LNCAP (cell line): ENCODE results near the gene DDX51.

Experiments
- CTCF ChIP-seq: fragments of 450-650 bp; IDR thresholded peaks from 2 replicates; pipeline ENCODE4 v1.5.1; 2017; ENCODE audit warnings: mild to moderate bottlenecking

Gene DDX51

GRCh38 chr12:132152411-132152821 is 8.3 kb upstream of the DDX51 start:
- no peak for TF ChIP-seq CTCF

GRCh38 chr12:132151766-132152410 is 7.8 kb upstream of the DDX51 start:
- no peak for TF ChIP-seq CTCF

GRCh38 chr12:132151145-132151765 is 7.1 kb upstream of the DDX51 start:
- TF ChIP-seq CTCF: no peak

- TF ChIP-seq CTCF: no peak
These were observed 6.6 kb upstream of the DDX51 start for GRCh38 chr12:132150780-132151144.

GRCh38 chr12:132148368-132149045 is 4.4 kb upstream of the DDX51 start:
- no peak for TF ChIP-seq CTCF

GRCh38 chr12:132147423-132148367 is 3.6 kb upstream of the DDX51 start:
- no peak for TF ChIP-seq CTCF

DNA sequence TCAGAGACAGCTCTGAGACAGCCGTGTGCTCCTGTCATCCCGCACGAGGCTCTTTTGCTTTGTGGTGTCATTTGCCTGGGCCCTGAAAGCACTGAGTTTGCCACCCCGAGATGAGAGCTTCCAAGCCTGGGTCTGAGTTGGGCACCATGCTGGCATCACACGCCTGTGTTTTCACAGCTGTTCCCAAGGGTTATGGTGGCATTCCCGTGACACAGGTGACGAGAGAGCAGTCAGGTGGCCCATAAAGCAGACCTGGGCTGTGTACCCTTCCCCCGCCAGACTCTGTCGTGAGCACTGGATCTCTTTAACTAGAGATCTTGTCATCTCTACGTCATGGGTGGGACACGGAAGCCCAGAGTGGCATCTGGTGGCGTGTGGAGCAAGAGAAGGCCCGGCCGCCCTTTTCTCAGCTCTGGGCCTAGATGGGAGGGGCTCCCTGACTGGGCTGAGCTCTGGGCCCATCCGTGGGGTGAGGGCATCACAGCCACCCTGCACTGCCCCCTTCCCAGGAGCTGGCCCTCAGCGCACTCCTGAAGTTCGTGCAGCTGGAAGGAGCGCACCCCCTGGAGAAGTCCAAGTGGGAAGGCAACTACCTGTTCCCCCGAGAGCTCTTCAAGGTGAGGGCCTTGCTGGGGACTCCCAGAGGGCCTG is 2.8 kb upstream of the DDX51 start:
- TF ChIP-seq CTCF: no peak
